ENCODE measurements around the gene PLA2G15.

PLA2G15 gene

GRCh38 chr16:68226116-68226515 lies 19.1 kb upstream of the PLA2G15 start:
- POLR2A ChIA-PET = no interaction called here
- H3K27ac ChIP-seq (ENCODE audit: extremely low read depth, low read depth, low read length) = no peak overlapping the region
- H3K9me3 ChIP-seq (ENCODE audit: control insufficient read depth, insufficient read depth, low read depth, low read length) = no peaks in the 10 kb centered on the region
- peaks cover 0 to 44% of the 10 kb centered on the region in 2 experiments; a peak in 1 of 3 replicates for H3K36me3 ChIP-seq (ENCODE audit: control insufficient read depth in 2 of 2, insufficient read depth in 1 of 2, low read length in 2 of 2)
- no peak overlapping the region for H3K4me3 ChIP-seq (ENCODE audit: low read depth, low read length)
- TF ChIP-seq ZNF561 (tag by site-specific recombination; IDR thresholded peaks at IDR 0.05; ENCODE audit: borderline replicate concordance) (no peak), ZBTB1 (tag by site-specific recombination; IDR thresholded peaks at IDR 0.05) (no peak), ZNF530 (tag by site-specific recombination; IDR thresholded peaks at IDR 0.05; ENCODE audit: low read depth) (no peak), KLF1 (tag by site-specific recombination; IDR thresholded peaks at IDR 0.05) (no peak), SP2 (tag by site-specific recombination; IDR thresholded peaks at IDR 0.05) (no peak), KLF16 (tag by site-specific recombination; IDR thresholded peaks at IDR 0.05) (no peak), ZNF391 (tag by site-specific recombination; IDR thresholded peaks at IDR 0.05; ENCODE audit: borderline replicate concordance, low read depth) (no peak), PRDM6 (tag by site-specific recombination; IDR thresholded peaks at IDR 0.05) (no peak), ZNF473 (tag by site-specific recombination; IDR thresholded peaks at IDR 0.05) (no peak), ZNF514 (tag by site-specific recombination; IDR thresholded peaks at IDR 0.05) (no peak), ZNF175 (tag by site-specific recombination; IDR thresholded peaks at IDR 0.05) (no peak), ZBTB21 (tag by site-specific recombination; IDR thresholded peaks at IDR 0.05) (no peak), ZNF221 (tag by site-specific recombination; IDR thresholded peaks at IDR 0.05; ENCODE audit: borderline replicate concordance) (no peak), ZNF548 (tag by site-specific recombination; IDR thresholded peaks at IDR 0.05) (no peak), RBAK (tag by site-specific recombination; IDR thresholded peaks at IDR 0.05) (no peak), PRDM1 (tag by site-specific recombination; IDR thresholded peaks at IDR 0.05) (no peak), KLF7 (tag by site-specific recombination; IDR thresholded peaks at IDR 0.05; ENCODE audit: borderline replicate concordance) (no peak), PBX3 (CRISPR knock-in tag; IDR thresholded peaks at IDR 0.05) (no peak), ZBTB26 (tag by site-specific recombination; optimal IDR thresholded peaks at IDR 0.05) (no peak), ZNF518A (tag by site-specific recombination; conservative IDR thresholded peaks at IDR 0.05; ENCODE audit: low read depth) (no peak)
- CTCF ChIA-PET = interaction anchor here (1.0 to 1.6 kb wide), 2 partner anchors 13 to 102 kb away, joined by 4 to 5 read pairs; no protein-coding TSS in a partner anchor
- no peaks in the 10 kb centered on the region for H3K4me1 ChIP-seq (ENCODE audit: control insufficient read depth, insufficient read depth, low read length)

Measured in HEK293 (cell line).